ENCODE data around the gene RASAL2. TPM values are rescaled to one million over a fixed set of nuclear protein-coding genes. Genes with fewer than 3 reads are reported as not detected.

RASAL2 gene
- 6.5 and 7.3 TPM in 2 replicates for total RNA-seq

GRCh38 chr1:178093951-178094738 is at the start of gene RASAL2:
Gene RASAL2, plus strand, starts transcription at chr1:178094104. Its CDS starts 389 bp downstream, at chr1:178094493.

GRCh38 chr1:178496410-178497135 is 402.7 kb downstream of the RASAL2 start, which contains the start of gene CLEC20A:
Gene CLEC20A, minus strand, starts transcription at chr1:178496964. Its CDS starts 25 bp downstream, at chr1:178496939.

DNA sequence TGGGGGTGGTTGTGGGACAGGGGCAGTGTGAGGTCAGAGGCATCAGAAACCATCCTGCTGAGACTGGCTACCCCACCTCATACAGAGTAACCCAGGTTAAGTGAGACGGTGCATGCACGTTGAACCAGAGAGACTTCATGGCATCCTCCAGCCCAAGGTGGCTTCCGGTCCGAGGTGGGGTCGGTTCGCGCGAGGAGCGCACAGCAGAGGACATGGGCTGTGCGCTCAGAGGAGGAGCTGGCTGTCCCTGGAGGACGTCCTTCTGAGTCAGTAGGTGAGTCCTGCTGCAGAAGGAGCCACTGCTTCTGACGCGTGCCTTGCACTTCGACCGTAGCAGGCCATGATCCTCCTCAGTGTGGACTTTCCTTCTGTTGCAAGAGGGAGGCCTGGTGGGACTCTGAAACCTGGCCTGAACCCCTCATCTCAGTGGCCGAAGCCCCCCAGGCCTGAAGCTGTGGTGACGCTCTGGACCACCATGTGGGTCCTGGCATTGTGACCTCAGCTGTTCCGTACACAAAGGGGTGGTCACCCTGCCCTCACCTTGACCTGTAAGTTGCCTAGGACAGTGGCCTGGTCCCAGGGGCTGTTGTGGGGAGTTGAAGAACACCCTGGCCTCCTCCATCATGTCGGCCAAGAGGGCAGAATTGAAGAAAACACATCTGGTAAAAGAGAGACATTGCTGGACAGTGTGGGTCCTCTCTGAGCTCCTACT is 418.8 kb downstream of the RASAL2 start, which contains the start of gene TEX35:
TSS of gene TEX35 (plus strand) at position 544 of the 712 bp plus-strand sequence. CDS start at position 624, 80 bp downstream.

Other genes with a start within 250 kb of the RASAL2 start
- 2.7 and 4.1 TPM in 2 replicates for gene SEC16B, start 124.0 kb upstream of the RASAL2 start, total RNA-seq